ENCODE data around the gene UFC1. TPM values are rescaled to one million over a fixed set of nuclear protein-coding genes. Genes with fewer than 3 reads are reported as not detected.

Gene UFC1
- polyA plus RNA-seq, 1 donor (not counting 4 experiments of a cell fraction or from before 2014, with no cell fraction given): 86.4 TPM

DNA sequence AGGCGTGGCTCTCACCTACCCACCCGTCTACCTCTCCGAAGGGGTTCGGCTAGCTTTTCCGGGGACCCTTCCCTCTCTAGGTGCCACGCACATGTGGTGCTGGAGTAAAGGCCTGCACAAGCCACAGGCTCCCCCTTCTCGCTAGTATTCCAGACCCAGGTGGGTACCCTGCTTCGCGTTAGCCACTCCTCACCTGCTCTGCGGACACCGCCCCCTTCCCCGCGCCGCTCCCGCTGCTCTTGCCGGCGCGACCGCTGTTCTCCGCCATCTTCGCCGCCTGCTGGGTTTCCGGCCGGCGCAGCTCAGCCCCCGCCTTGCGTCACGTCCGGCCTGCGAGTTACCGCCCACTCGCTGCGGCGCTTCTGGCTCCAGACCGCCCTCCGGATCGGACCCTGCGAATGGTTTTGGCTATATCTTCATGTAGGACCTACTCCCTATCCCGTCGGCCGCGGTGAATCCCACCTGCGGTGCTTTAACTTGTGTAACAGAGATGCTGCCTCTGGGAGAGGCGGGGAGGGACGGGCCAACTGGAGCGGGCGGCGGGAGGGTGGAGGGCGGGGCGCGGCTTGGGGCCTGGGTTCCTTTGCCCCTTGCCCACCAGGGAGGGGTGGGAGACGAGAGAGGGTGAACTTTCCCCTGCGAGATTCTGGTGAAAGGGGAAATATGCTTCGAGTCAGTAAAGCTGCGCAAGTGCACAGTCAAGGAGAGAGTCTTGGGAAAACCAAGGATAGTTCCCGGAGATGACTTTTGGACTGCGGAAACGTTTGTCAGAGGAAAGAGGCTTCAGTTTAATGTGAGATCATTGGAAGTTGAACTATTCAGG is 35.8 kb upstream of the UFC1 start, which contains the start of the genes NIT1 and PFDN2:
NIT1 (plus strand) TSS at position 347 of the 823 bp plus-strand sequence; CDS start at position 419, 72 bp downstream.
PFDN2 (minus strand) TSS at position 279 of the 823 bp plus-strand sequence; CDS start at position 268, 11 bp downstream.
- H3K9me1 ChIP-seq (ENCODE audit: control insufficient read depth, extremely low read depth, insufficient read depth, low read length): no peaks in the 10 kb centered on the region
- peak within 1 kb of the TSS; percentile 72 to 86 (median 85) for H3K4me3 ChIP-seq (ENCODE audit: control insufficient read depth in 2 of 3, extremely low read depth in 1 of 3, insufficient read depth in 2 of 3, low read depth in 1 of 3, low read length in 3 of 3)
- H3K9me3 ChIP-seq (ENCODE audit: control insufficient read depth, low read depth, low read length): no peaks in the 10 kb centered on the region
- TF ChIP-seq, protein P1, sequence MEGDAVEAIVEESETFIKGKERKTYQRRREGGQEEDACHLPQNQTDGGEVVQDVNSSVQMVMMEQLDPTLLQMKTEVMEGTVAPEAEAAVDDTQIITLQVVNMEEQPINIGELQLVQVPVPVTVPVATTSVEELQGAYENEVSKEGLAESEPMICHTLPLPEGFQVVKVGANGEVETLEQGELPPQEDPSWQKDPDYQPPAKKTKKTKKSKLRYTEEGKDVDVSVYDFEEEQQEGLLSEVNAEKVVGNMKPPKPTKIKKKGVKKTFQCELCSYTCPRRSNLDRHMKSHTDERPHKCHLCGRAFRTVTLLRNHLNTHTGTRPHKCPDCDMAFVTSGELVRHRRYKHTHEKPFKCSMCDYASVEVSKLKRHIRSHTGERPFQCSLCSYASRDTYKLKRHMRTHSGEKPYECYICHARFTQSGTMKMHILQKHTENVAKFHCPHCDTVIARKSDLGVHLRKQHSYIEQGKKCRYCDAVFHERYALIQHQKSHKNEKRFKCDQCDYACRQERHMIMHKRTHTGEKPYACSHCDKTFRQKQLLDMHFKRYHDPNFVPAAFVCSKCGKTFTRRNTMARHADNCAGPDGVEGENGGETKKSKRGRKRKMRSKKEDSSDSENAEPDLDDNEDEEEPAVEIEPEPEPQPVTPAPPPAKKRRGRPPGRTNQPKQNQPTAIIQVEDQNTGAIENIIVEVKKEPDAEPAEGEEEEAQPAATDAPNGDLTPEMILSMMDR (optimal IDR thresholded peaks at IDR 0.05 in 1 of 3, IDR thresholded peaks at IDR 0.05 in 1 of 3, conservative IDR thresholded peaks at IDR 0.05 in 1 of 3; ENCODE audit: extremely low read depth in 1 of 3, insufficient read depth in 2 of 3, low read length in 3 of 3): no peak
- no peak for TF ChIP-seq EZH2 (IDR thresholded peaks at IDR 0.05; ENCODE audit: low read length)
- dilution Hi-C loops (cut with MboI; ENCODE audit: extremely low pct_ligation_motif_present, low sequenced_read_pairs): no loop called here
- H3K9ac ChIP-seq (ENCODE audit: control insufficient read depth, extremely low read depth, insufficient read depth, low read length): peak within 1 kb of the TSS; percentile 98
- H3K27ac ChIP-seq (ENCODE audit: control insufficient read depth, insufficient read depth, low read length): peak within 1 kb of the TSS; percentile 97
- peaks cover 39% of the 10 kb centered on the region for H3K4me1 ChIP-seq (ENCODE audit: control insufficient read depth, extremely low read depth, insufficient read depth, low read length)
- H3K36me3 ChIP-seq (ENCODE audit: control insufficient read depth in 2 of 2, extremely low read depth in 1 of 2, insufficient read depth in 2 of 2, low read length in 2 of 2): peaks cover 19 to 37% of the 10 kb centered on the region in 2 experiments
- peaks cover 51% of the 10 kb centered on the region for H3K79me2 ChIP-seq (ENCODE audit: control insufficient read depth, insufficient read depth, low read length)
- H3K4me2 ChIP-seq (ENCODE audit: control insufficient read depth, extremely low read depth, insufficient read depth, low read depth, low read length): peak within 1 kb of the TSS; percentile 90
- H4K20me1 ChIP-seq (ENCODE audit: control insufficient read depth, extremely low read depth, insufficient read depth, low read length): no peaks in the 10 kb centered on the region
- DNase-seq (ENCODE audit: low read depth, low spot score) (no peak), FAIRE-seq (no peak)
- peak within 1 kb of the TSS; percentile 62 for H2AFZ ChIP-seq (ENCODE audit: control insufficient read depth, low read length)
- no peaks in the 10 kb centered on the region for H3K27me3 ChIP-seq (ENCODE audit: control insufficient read depth, extremely low read depth, insufficient read depth, low read length)

DNA sequence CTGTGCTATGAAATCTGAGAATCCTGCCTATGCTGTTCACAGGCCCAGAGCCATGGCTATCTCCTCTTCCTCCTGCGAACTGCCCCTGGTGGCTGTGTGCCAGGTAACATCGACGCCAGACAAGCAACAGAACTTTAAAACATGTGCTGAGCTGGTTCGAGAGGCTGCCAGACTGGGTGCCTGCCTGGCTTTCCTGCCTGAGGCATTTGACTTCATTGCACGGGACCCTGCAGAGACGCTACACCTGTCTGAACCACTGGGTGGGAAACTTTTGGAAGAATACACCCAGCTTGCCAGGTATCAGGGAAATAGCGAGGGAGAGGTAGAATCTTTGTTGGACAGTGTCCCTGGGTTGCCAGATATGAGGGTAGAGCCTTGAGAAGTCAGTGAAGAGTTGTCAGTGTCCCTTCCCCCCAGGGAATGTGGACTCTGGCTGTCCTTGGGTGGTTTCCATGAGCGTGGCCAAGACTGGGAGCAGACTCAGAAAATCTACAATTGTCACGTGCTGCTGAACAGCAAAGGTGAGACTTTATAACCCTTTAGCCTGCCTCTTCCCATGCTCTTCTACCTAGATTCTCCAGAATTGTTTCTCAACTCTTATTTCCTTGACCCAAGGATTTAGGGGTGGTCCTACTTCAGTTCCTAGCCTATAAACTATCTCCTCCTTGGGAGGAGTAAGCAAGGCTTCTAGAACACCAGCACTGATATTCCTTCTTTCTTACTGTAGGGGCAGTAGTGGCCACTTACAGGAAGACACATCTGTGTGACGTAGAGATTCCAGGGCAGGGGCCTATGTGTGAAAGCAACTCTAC is 34.5 kb upstream of the UFC1 start:
- no peaks in the 10 kb centered on the region for H3K27me3 ChIP-seq (ENCODE audit: control insufficient read depth, extremely low read depth, insufficient read depth, low read length)
- no peaks in the 10 kb centered on the region for H3K9me3 ChIP-seq (ENCODE audit: control insufficient read depth, low read depth, low read length)
- H3K4me3 ChIP-seq (ENCODE audit: control insufficient read depth in 2 of 3, extremely low read depth in 1 of 3, insufficient read depth in 2 of 3, low read depth in 1 of 3, low read length in 3 of 3): peak overlapping the region; percentile 72 to 86 (median 85)
- TF ChIP-seq, protein P1 (optimal IDR thresholded peaks at IDR 0.05 in 1 of 3, IDR thresholded peaks at IDR 0.05 in 1 of 3, conservative IDR thresholded peaks at IDR 0.05 in 1 of 3; ENCODE audit: extremely low read depth in 1 of 3, insufficient read depth in 2 of 3, low read length in 3 of 3): peak; percentile 37 to 83 (median 43)
- no peak for TF ChIP-seq EZH2 (IDR thresholded peaks at IDR 0.05; ENCODE audit: low read length)
- H4K20me1 ChIP-seq (ENCODE audit: control insufficient read depth, extremely low read depth, insufficient read depth, low read length): no peaks in the 10 kb centered on the region
- H3K79me2 ChIP-seq (ENCODE audit: control insufficient read depth, insufficient read depth, low read length): peaks cover 40% of the 10 kb centered on the region
- peaks cover 26 to 38% of the 10 kb centered on the region in 2 experiments for H3K36me3 ChIP-seq (ENCODE audit: control insufficient read depth in 2 of 2, extremely low read depth in 1 of 2, insufficient read depth in 2 of 2, low read length in 2 of 2)
- H3K4me2 ChIP-seq (ENCODE audit: control insufficient read depth, extremely low read depth, insufficient read depth, low read depth, low read length): peak overlapping the region; percentile 90
- FAIRE-seq (no peak), DNase-seq (ENCODE audit: low read depth, low spot score) (peak; percentile 89)
- dilution Hi-C loops (cut with MboI; ENCODE audit: extremely low pct_ligation_motif_present, low sequenced_read_pairs): no loop called here
- H3K4me1 ChIP-seq (ENCODE audit: control insufficient read depth, extremely low read depth, insufficient read depth, low read length): peaks cover 32% of the 10 kb centered on the region
- H2AFZ ChIP-seq (ENCODE audit: control insufficient read depth, low read length): no peak overlapping the region
- H3K9ac ChIP-seq (ENCODE audit: control insufficient read depth, extremely low read depth, insufficient read depth, low read length): peak overlapping the region; percentile 98
- H3K9me1 ChIP-seq (ENCODE audit: control insufficient read depth, extremely low read depth, insufficient read depth, low read length): no peaks in the 10 kb centered on the region
- peak overlapping the region; percentile 97 for H3K27ac ChIP-seq (ENCODE audit: control insufficient read depth, insufficient read depth, low read length)

All from keratinocyte (primary cell).